Upper lobe of left lung (tissue), 4 donors: Measurements from ENCODE around the gene CARMIL1.

Source experiments
- EP300 ChIP-seq, 4 donors: sonication (generic); formaldehyde crosslinking; IDR thresholded peaks; one replicate each; pipeline ENCODE4 v1.5.1; 2017; ENCODE audit warnings: antibody characterized with exemption in 4 of 4, control low read depth in 2 of 4
- POLR2A ChIP-seq, 4 donors: fragments of 450-650 bp; IDR thresholded peaks; one replicate each; pipeline ENCODE4 v1.5.1; 2016 to 2017; ENCODE audit warnings: antibody characterized with exemption in 4 of 4, mild to moderate bottlenecking in 2 of 4
- TF ChIP-seq, protein P1 (sequence below), 6 experiments: fragments of 450-650 bp in 4 of 6; fragments of 200-600 bp in 2 of 6; sonication (generic) in 2 of 6; IDR thresholded peaks; one replicate each; pipeline ENCODE4 v1.5.1; 2016 to 2019; ENCODE audit warnings: antibody characterized with exemption in 6 of 6

DNA sequence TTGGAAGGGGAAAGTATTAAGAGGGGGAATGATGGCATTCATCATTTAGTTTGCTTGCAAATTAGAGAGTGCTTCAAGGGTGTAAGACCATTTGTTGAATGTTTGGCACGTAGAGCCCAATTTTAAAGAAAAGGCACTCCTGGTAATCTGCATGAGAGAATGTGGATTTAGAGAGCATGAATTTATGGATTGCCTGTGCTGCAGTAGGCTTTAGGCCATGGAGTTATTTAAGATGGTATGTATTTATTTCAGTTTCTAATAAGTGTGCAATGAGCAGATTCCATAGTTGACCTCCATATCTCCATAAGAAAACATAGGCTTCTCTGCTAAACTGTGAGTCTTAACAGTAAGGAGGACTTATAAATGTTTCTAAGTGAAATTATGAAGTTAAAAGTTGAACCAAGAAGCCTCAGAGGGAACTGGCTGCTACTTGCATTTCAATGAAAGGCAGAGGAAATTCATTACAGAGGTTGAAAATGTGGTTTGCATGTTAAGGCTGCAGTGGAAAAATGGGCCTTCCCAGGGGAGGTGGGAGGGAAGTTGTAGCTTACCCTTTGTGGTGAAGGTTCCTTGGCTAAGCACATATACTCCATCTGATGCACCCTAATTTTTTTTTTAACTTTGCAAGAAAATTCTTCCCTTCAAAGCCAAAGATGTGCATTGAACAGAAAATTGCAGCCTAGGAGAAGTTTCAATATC, 134.2 kb downstream of the CARMIL1 start:
- TF ChIP-seq POLR2A (IDR thresholded peaks at IDR 0.05) (no peak), EP300 (IDR thresholded peaks at IDR 0.05) (no peak)
- TF ChIP-seq, protein P1, sequence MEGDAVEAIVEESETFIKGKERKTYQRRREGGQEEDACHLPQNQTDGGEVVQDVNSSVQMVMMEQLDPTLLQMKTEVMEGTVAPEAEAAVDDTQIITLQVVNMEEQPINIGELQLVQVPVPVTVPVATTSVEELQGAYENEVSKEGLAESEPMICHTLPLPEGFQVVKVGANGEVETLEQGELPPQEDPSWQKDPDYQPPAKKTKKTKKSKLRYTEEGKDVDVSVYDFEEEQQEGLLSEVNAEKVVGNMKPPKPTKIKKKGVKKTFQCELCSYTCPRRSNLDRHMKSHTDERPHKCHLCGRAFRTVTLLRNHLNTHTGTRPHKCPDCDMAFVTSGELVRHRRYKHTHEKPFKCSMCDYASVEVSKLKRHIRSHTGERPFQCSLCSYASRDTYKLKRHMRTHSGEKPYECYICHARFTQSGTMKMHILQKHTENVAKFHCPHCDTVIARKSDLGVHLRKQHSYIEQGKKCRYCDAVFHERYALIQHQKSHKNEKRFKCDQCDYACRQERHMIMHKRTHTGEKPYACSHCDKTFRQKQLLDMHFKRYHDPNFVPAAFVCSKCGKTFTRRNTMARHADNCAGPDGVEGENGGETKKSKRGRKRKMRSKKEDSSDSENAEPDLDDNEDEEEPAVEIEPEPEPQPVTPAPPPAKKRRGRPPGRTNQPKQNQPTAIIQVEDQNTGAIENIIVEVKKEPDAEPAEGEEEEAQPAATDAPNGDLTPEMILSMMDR (IDR thresholded peaks at IDR 0.05): no peak
